Dermis lymphatic vessel endothelial cell (primary cell): Measurements from ENCODE around the gene UGT1A3. TPM values are rescaled to one million over a fixed set of nuclear protein-coding genes. Genes with fewer than 3 reads are reported as not detected.

ENCODE experiments used
- total RNA-seq: library from RNA; depleted of rRNA; stranded (reverse); fragments of >200 nt; gene quantifications from 2 replicates; pipeline ENCODE4 v1.2.1, GENCODE V29; 2014

Gene UGT1A3
- not detected in 2 replicates for total RNA-seq

DNA sequence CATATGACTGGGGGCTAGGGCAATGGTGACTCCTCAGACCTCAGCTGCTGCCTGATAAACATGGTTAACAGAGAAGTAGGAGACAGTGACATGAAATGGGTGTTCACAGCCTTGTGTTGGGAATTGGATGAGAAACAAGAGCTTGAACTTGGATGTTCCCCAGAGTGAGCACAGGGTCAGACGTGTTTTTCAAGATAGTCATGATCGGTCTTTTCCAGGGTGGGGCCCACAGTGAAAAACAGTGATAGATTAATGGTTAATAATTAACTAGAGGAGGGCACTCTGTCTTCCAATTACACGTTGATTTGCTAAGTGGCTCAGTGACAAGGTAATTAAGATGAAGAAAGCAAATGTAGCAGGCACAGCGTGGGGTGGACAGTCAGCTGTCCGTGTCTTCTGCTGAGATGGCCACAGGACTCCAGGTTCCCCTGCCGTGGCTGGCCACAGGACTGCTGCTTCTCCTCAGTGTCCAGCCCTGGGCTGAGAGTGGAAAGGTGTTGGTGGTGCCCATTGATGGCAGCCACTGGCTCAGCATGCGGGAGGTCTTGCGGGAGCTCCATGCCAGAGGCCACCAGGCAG lies at the start of gene UGT1A3:
Gene UGT1A3 (plus strand): TSS at position 320 of the 579 bp plus-strand sequence. CDS start 85 bp downstream, at position 405.

DNA sequence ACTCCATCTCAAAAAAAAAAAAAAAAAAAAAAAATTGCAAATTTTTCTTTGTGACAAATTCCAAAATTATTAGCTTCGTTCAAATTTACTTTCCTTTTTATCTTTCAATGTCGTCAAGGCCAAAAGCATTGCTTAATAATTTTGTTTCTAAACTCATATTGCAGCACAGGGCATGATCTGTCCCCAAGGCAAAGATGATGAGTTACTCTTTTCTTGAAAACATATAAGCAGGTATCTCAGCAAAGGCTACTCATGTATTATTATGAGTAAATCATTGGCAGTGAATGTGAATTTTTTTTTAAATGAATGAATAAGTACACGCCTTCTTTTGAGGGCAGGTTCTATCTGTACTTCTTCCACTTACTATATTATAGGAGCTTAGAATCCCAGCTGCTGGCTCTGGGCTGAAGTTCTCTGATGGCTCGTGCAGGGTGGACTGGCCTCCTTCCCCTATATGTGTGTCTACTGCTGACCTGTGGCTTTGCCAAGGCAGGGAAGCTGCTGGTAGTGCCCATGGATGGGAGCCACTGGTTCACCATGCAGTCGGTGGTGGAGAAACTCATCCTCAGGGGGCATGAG lies 47.2 kb upstream of the UGT1A3 start, which contains the start of gene UGT1A7:
Gene UGT1A7 (plus strand): TSS at position 381 of the 579 bp plus-strand sequence. CDS start 37 bp downstream, at position 418.

DNA sequence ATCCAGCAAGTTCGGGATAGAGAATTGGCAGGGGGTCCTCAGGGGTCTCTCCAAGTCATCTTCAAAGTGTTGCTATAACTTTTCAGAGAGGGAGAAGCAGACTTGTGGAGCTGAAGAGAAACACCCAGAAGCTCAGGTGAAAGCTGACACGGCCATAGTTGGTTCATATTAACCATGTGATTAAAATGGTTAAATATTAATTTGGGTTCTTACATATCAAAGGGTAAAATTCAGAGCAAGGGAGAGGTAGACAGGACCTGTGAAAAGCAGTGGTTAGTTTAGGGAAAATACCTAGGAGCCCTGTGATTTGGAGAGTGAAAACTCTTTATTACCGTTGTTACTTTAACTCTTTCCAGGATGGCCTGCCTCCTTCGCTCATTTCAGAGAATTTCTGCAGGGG lies 36.2 kb upstream of the UGT1A3 start, which contains the start of gene UGT1A6:
Gene UGT1A6 (plus strand): TSS at position 243 of the 400 bp plus-strand sequence. CDS start 115 bp downstream, at position 358.

DNA sequence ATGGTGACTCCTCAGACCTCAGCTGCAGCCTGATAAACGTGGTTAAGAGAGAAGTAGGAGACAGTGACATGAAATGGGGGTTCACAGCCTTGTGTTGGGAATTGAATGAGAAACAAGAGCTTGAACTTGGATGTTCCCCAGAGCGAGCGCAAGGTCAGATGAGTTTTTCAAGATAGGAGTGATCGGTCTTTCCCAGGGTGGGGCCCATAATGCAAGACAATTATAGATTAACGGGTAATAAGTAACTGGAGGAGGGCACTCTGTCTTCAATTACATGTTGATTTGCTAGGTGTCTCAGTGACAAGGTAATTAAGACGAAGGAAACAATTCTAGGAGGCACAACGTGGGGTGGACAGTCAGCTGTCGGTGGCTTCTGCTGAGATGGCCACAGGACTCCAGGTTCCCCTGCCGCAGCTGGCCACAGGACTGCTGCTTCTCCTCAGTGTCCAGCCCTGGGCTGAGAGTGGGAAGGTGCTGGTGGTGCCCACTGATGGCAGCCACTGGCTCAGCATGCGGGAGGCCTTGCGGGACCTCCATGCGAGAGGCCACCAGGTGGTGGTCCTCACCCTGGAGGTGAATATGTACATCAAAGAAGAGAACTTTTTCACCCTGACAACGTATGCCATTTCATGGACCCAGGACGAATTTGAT lies 16.1 kb upstream of the UGT1A3 start, which contains the start of gene UGT1A5:
Gene UGT1A5 (plus strand): TSS at position 297 of the 651 bp plus-strand sequence. CDS start 85 bp downstream, at position 382.

DNA sequence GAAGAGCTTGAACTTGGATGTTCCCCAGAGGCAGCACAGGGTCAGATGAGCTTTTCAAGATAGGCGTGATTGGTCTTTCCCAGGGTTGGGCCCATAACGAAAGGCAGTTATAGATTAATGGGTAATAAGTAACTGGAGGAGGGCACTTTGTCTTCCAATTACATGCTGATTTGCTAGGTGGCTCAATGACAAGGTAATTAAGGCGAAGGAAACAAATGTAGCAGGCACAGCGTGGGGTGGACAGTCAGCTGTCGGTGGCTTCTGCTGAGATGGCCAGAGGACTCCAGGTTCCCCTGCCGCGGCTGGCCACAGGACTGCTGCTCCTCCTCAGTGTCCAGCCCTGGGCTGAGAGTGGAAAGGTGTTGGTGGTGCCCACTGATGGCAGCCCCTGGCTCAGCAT lies 10.3 kb upstream of the UGT1A3 start, which contains the start of gene UGT1A4:
Gene UGT1A4 (plus strand): TSS at position 185 of the 400 bp plus-strand sequence. CDS start 85 bp downstream, at position 270.

DNA sequence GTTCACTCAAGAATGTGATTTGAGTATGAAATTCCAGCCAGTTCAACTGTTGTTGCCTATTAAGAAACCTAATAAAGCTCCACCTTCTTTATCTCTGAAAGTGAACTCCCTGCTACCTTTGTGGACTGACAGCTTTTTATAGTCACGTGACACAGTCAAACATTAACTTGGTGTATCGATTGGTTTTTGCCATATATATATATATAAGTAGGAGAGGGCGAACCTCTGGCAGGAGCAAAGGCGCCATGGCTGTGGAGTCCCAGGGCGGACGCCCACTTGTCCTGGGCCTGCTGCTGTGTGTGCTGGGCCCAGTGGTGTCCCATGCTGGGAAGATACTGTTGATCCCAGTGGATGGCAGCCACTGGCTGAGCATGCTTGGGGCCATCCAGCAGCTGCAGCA lies 31.2 kb downstream of the UGT1A3 start, which contains the start of gene UGT1A1:
Gene UGT1A1 (plus strand): TSS at position 228 of the 400 bp plus-strand sequence. CDS start 18 bp downstream, at position 246.

DNA sequence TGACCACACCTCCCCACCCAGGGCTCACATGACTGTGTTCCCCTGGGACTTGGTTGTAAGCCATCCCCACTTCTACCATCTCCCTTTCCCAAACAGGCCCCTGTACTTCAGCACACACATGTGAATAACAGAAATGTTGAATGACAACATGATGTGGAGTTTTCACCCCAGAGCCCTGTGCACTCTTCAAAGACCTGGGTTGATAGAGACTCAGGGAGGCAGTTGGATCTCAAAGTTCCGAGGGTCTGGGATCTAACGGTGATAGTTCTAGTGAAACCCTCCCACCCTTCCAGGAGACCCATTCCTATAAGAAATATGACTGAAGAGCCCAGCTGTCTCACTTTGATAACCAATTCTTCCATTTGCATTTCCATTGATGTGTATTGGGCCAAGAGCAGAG lies 49.2 kb downstream of the UGT1A3 start, which contains the start of gene MROH2A:
Gene MROH2A (plus strand): TSS at position 301 of the 400 bp plus-strand sequence. CDS start 1,029 bp downstream, outside the sequence.

Other genes starting within 250 kb of the UGT1A3 start
- gene USP40, start 162.3 kb upstream of the UGT1A3 start, total RNA-seq: 21.6 and 27.2 TPM in 2 replicates
- not detected in 2 replicates for gene UGT1A8, start 111.4 kb upstream of the UGT1A3 start, total RNA-seq
- gene UGT1A10, start 92.6 kb upstream of the UGT1A3 start, total RNA-seq: not detected in 2 replicates
- gene UGT1A9, start 57.1 kb upstream of the UGT1A3 start, total RNA-seq: not detected in 2 replicates
- gene UGT1A7, start 47.1 kb upstream of the UGT1A3 start, total RNA-seq: under 0.01 TPM in 1 of 2 replicates, not detected in the other
- gene UGT1A6, start 36.2 kb upstream of the UGT1A3 start, total RNA-seq: not detected in 2 replicates
- gene UGT1A5, start 16.1 kb upstream of the UGT1A3 start, total RNA-seq: not detected in 2 replicates
- gene UGT1A4, start 10.3 kb upstream of the UGT1A3 start, total RNA-seq: not detected in 2 replicates
- not detected in 2 replicates for gene UGT1A1, start 31.2 kb downstream of the UGT1A3 start, total RNA-seq
- gene MROH2A, start 49.3 kb downstream of the UGT1A3 start, total RNA-seq: not detected in 2 replicates
- 2.1 and 2.3 TPM in 2 replicates for gene HJURP, start 125.5 kb downstream of the UGT1A3 start, total RNA-seq
- gene TRPM8, start 188.3 kb downstream of the UGT1A3 start, total RNA-seq: not detected in 2 replicates